H1 (cell line): ENCODE results near the gene MEN1. TPM values are rescaled to one million over a fixed set of nuclear protein-coding genes. Genes with fewer than 3 reads are reported as not detected.

Experiments
- GTF2F1 ChIP-seq: IDR thresholded peaks from 2 replicates; pipeline ENCODE4 v1.6.1; 2012; ENCODE audit warnings: low read depth, low read length, improper control_type of control experiment, borderline replicate concordance
- JUN ChIP-seq: IDR thresholded peaks from 2 replicates; pipeline ENCODE4 v1.6.1; 2011; ENCODE audit warnings: low read depth, mild to moderate bottlenecking, improper control_type of control experiment, low read length
- RAD21 ChIP-seq, 2 experiments: IDR thresholded peaks in 1 of 2; conservative IDR thresholded peaks in 1 of 2; 2 replicates each; pipeline ENCODE4 v1.6.1; 2011; ENCODE audit warnings: low read depth in 2 of 2, low read length in 2 of 2, improper control_type of control experiment in 1 of 2, inconsistent platforms in 1 of 2, mild to moderate bottlenecking in 1 of 2, moderate library complexity in 1 of 2
- RFX5 ChIP-seq: IDR thresholded peaks from 2 replicates; pipeline ENCODE4 v1.6.1; 2011; ENCODE audit warnings: low read depth, low read length, improper control_type of control experiment, borderline replicate concordance
- polyA plus RNA-seq, 7 experiments: library from polyadenylated mRNA; depleted of rRNA in 3 of 7; stranded (reverse) in 5 of 7; unstranded in 2 of 7; fragments of >200 nt in 5 of 7; fragments of 200-250 nt in 2 of 7; gene quantifications; 1 replicate in 5 of 7; 2 replicates in 1 of 7; 4 replicates in 1 of 7; pipeline versions ENCODE4 v1.2.1 to v1.2.3, GENCODE V29; 2011 to 2013; ENCODE audit warnings: missing spikeins in 2 of 7, mixed read lengths in 2 of 7
- total RNA-seq: library from RNA; stranded (reverse); fragmentation: NEBNext Ultra II Directional; extraction: Animal tissue kit (Norgen Biotek cat#: 25700); gene quantifications from 2 replicates; pipeline ENCODE4 v1.2.1, GENCODE V29; 2021
- TF ChIP-seq, protein P1 (sequence below): IDR thresholded peaks from 2 replicates; pipeline ENCODE4 v1.6.1; 2011; ENCODE audit warnings: low read depth, mild to moderate bottlenecking, low read length; ENCODE audit not compliant: insufficient read depth

Gene MEN1
- total and polyA plus RNA-seq, 2 of the 8 experiments (the other 6 are each of a cell fraction or from before 2014, with no cell fraction given), result 47.2 to 56.3 TPM

- TF ChIP-seq RFX5 (no peak), JUN (no peak), RAD21 (IDR thresholded peaks at IDR 0.05 in 1 of 2, conservative IDR thresholded peaks at IDR 0.05 in 1 of 2; ENCODE audit: low read depth in 2 of 2, low read length in 2 of 2) (peak in 1 of 2 experiments; percentile 32; a peak in 1 of 4 replicates), GTF2F1 (no peak)
- TF ChIP-seq, protein P1, sequence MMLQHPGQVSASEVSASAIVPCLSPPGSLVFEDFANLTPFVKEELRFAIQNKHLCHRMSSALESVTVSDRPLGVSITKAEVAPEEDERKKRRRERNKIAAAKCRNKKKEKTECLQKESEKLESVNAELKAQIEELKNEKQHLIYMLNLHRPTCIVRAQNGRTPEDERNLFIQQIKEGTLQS, result no peak
These were observed 5.8 kb downstream of the MEN1 start (continued) for GRCh38 chr11:64804346-64805210.
